Ovary (tissue), 10 donors: Measurements from ENCODE around the gene FRG2. TPM values are rescaled to one million over a fixed set of nuclear protein-coding genes. Genes with fewer than 3 reads are reported as not detected.
"Not testable (repeated sequence)": the region's sequence is repeated elsewhere in the genome, so short reads cannot be mapped to it uniquely, and the experiment has no call there.

ENCODE experiments used
- DNase-seq, 5 donors: peaks; one replicate each; pipeline ENCODE4 v3.0.0-alpha.2; 2019 to 2020
- H3K27ac ChIP-seq, 2 donors: fragments of 200-600 bp; one replicate each; pipeline versions ENCODE4 v1.5.1 to v1.8.0; 2019 to 2022
- H3K27me3 ChIP-seq: fragments of 200-600 bp; one replicate; pipeline ENCODE4 v1.8.0; 2022
- H3K36me3 ChIP-seq: fragments of 200-600 bp; sonication (generic); one replicate; pipeline ENCODE4 v1.5.1; 2019
- H3K4me1 ChIP-seq: one replicate; pipeline ENCODE4 v1.8.1; 2013; ENCODE audit warnings: mild to moderate bottlenecking, moderate library complexity; ENCODE audit not compliant: insufficient read depth
- H3K4me3 ChIP-seq: fragments of 200-600 bp; sonication (generic); one replicate; pipeline ENCODE4 v1.5.1; 2017
- H3K9me3 ChIP-seq, 2 donors: fragments of 200-600 bp in 1 of 2; sonication (generic) in 1 of 2; one replicate each; pipeline versions ENCODE4 v1.5.1 to v1.8.1; 2013 to 2019; ENCODE audit warnings: mild to moderate bottlenecking in 1 of 2, moderate library complexity in 1 of 2
- WGBS, 3 donors: extraction: QIAGEN DNeasy Blood & Tissue Kit in 1 of 3; methylation state at CpG; one replicate each; pipeline versions ENCODE4 v1.1.5 to v1.1.7; 2013 to 2017; 5-methylcytosine and 5-hydroxymethylcytosine counted together
- intact Hi-C, 4 donors: fragments of 100-400 bp; cut with DNase I; formaldehyde crosslinking; loops; one replicate each; pipeline versions ENCODE4 v1.11.0 to v1.15.1; 2022 to 2023
- long read RNA-seq, 3 donors: library from polyadenylated mRNA in 2 of 3; unstranded in 2 of 3; transcript quantifications; one replicate each; pipeline ENCODE4 v2.0.0 and lab custom pipeline, GENCODE V29; 2021 to 2026
- polyA plus RNA-seq, 2 donors: library from polyadenylated mRNA; stranded (reverse); fragments of 200-250 nt in 1 of 2; fragments of 350-450 nt in 1 of 2; fragmentation: Illumina TruSeq in 1 of 2; extraction: RNeasy Lipid Tissue Mini Kit (QIAGEN cat#74804) in 1 of 2; gene quantifications; one replicate each; pipeline ENCODE4 v1.2.3, GENCODE V29; 2013 to 2014
- total RNA-seq, 7 donors: library from RNA; depleted of rRNA in 2 of 7; stranded (reverse); fragments of >200 nt in 2 of 7; fragmentation: NEBNext Ultra II Directional in 3 of 7; extraction: Animal tissue kit (Norgen Biotek cat#: 25700) in 3 of 7; gene quantifications; one replicate each; pipeline versions ENCODE4 v1.1.0 to v1.2.4, GENCODE V29; 2016 to 2023
- donor health status: DM: no; HTN: no; CAD: no; lungs with moderate emphysema.
- donor health status: DM: no; HTN: no; CAD: no.
- donor health status: Bipolar disorder and iron deficiency.
- donor health status: DM: yes; HTN: yes; CAD: no.
- donor health status: DM: no; HTN: no; CAD: no.
- donor health status: DM: yes; HTN: yes; CAD: no.

FRG2 gene
- not detected for total RNA-seq
- not detected for polyA plus RNA-seq
- long read RNA-seq, donor 1 = 0 reads
- long read RNA-seq, donor 2 = 0 reads
- long read RNA-seq, donor 3 = 0 reads

DNA sequence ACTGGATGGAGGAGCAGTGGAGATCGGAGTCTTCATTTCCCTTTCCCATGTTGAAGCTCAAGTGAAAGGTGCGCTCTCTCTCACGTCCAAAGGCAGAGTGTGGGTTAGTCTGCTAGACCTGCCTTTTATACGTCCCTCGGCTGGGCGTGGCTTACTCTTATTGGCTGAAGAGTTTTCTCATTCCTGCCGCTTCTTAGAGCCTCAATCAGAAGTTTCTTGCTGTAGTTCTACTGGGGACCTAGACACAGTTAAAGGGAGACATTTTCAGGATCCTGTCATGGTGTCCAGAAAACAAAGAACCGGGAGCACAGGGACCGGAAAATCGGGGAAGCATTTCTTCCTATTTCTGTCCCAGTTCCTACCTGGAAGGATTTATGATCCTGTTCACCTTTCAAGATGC, at the start of gene FRG2:
Gene FRG2, minus strand, starts transcription at position 101 of the 400 bp plus-strand sequence. Its CDS starts 52 bp downstream, at position 49.
- 70% methylated on average over 2 of the region's 10 CpGs; no CpG with 5 or more reads in 2 of the 3 donors for WGBS, 3 donors
- intact Hi-C loops, H3K9me3 ChIP-seq, DNase-seq, H3K4me3 ChIP-seq, H3K27me3 ChIP-seq, H3K36me3 ChIP-seq, H3K27ac ChIP-seq, H3K4me1 ChIP-seq: not testable (repeated sequence)

DNA sequence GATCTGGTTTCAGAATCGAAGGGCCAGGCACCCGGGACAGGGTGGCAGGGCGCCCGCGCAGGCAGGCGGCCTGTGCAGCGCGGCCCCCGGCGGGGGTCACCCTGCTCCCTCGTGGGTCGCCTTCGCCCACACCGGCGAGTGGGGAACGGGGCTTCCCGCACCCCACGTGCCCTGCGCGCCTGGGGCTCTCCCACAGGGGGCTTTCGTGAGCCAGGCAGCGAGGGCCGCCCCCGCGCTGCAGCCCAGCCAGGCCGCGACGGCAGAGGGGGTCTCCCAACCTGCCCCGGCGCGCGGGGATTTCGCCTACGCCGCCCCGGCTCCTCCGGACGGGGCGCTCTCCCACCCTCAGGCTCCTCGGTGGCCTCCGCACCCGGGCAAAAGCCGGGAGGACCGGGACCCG, 41.3 kb upstream of the FRG2 start:
- H3K4me3 ChIP-seq, intact Hi-C loops, H3K4me1 ChIP-seq, H3K9me3 ChIP-seq, H3K36me3 ChIP-seq, H3K27me3 ChIP-seq, H3K27ac ChIP-seq: not testable (repeated sequence)
- DNase-seq = peak in 1 of 5 donors; percentile 43
- 36 to 58% (median 52%) methylated on average over 36 to 44 of the region's 45 CpGs for WGBS, 3 donors

- H3K4me1 ChIP-seq, H3K36me3 ChIP-seq, intact Hi-C loops, DNase-seq, H3K27ac ChIP-seq, H3K4me3 ChIP-seq, H3K27me3 ChIP-seq, H3K9me3 ChIP-seq: not testable (repeated sequence)
- WGBS, 3 donors = 7 to 25% (median 16%) methylated on average over 3 of the region's 3 CpGs
These were observed 37.7 kb upstream of the FRG2 start for GRCh38 chr4:190064805-190065204.

GRCh38 chr4:190064342-190064741, 37.3 kb upstream of the FRG2 start, which contains the start of gene DBET:
Gene DBET, plus strand, starts transcription at chr4:190064502.
- DNase-seq, H3K27me3 ChIP-seq, H3K27ac ChIP-seq, H3K36me3 ChIP-seq, H3K9me3 ChIP-seq, intact Hi-C loops, H3K4me3 ChIP-seq, H3K4me1 ChIP-seq: not testable (repeated sequence)
- 31 to 52% (median 35%) methylated on average over 2 of the region's 2 CpGs for WGBS, 3 donors

GRCh38 chr4:190058997-190059396, 31.9 kb upstream of the FRG2 start:
- H3K36me3 ChIP-seq, H3K9me3 ChIP-seq, intact Hi-C loops, H3K4me3 ChIP-seq, H3K27ac ChIP-seq, H3K27me3 ChIP-seq, H3K4me1 ChIP-seq: not testable (repeated sequence)
- WGBS, 3 donors = 67 to 69% (median 67%) methylated on average over 2 to 4 of the region's 4 CpGs
- peak in 1 of 5 donors; percentile 16 for DNase-seq

- H3K36me3 ChIP-seq, H3K4me1 ChIP-seq, DNase-seq, H3K4me3 ChIP-seq, H3K27me3 ChIP-seq, H3K27ac ChIP-seq, intact Hi-C loops, H3K9me3 ChIP-seq: not testable (repeated sequence)
- 44% methylated on average over 6 of the region's 28 CpGs; no CpG with 5 or more reads in 2 of the 3 donors for WGBS, 3 donors
These were observed 22.6 kb upstream of the FRG2 start for GRCh38 chr4:190049378-190050239.

- H3K27me3 ChIP-seq, H3K36me3 ChIP-seq, intact Hi-C loops, H3K4me1 ChIP-seq, H3K4me3 ChIP-seq, H3K27ac ChIP-seq, H3K9me3 ChIP-seq, DNase-seq: not testable (repeated sequence)
- WGBS, 3 donors = 0 to 6% (median 0%) methylated on average over 1 of the region's 12 CpGs
These were observed 20.6 kb upstream of the FRG2 start for GRCh38 chr4:190047627-190048026.

GRCh38 chr4:190040873-190041272, 13.8 kb upstream of the FRG2 start:
- DNase-seq, H3K9me3 ChIP-seq, H3K36me3 ChIP-seq, intact Hi-C loops, H3K4me1 ChIP-seq, H3K4me3 ChIP-seq, H3K27ac ChIP-seq, H3K27me3 ChIP-seq: not testable (repeated sequence)
- WGBS, 3 donors = 14 to 40% (median 22%) methylated on average over 23 to 28 of the region's 40 CpGs

DNA sequence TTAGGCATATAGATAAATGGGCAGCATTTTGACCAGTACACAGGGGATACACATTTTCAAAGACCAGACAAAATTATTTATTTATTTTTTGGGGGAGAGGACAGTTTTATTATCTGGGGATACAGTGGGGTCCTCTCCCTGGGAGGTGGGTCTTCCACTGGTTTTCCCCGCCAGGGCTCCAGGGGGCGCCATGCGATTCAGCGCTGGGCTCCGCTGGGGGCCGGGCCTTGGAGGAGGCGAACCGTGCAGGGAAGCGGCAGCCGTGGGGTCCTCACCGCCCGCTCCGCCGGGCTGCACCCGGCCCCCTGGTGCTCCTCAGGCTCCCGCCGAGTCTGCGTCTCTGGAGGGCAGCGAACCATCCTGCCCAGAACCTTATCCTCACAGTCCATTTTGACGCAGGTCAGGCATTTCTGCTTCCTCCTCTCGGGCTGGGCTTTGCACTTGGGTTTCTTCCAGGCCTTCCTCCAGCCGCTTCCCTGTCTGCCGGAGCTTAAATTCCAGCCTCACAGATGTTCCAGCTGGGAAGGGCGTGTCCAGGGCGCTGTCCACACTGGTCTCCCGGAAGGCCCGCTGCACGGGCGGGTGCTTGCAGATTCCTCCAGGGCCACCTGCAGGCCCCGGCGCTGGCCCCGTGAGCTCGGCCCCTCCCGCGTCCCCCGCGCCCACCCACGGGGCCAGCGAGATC, 10.8 kb upstream of the FRG2 start:
- H3K36me3 ChIP-seq, H3K9me3 ChIP-seq, H3K4me3 ChIP-seq, intact Hi-C loops, DNase-seq, H3K4me1 ChIP-seq, H3K27ac ChIP-seq, H3K27me3 ChIP-seq: not testable (repeated sequence)
- WGBS, 3 donors = 0 to 6% (median 5%) methylated on average over 3 to 7 of the region's 39 CpGs

GRCh38 chr4:190031264-190031663, 4.2 kb upstream of the FRG2 start:
- intact Hi-C loops, H3K9me3 ChIP-seq, DNase-seq, H3K27ac ChIP-seq, H3K4me3 ChIP-seq, H3K4me1 ChIP-seq, H3K27me3 ChIP-seq, H3K36me3 ChIP-seq: not testable (repeated sequence)
- 54 to 64% (median 63%) methylated on average over 1 to 4 of the region's 5 CpGs for WGBS, 3 donors

DNA sequence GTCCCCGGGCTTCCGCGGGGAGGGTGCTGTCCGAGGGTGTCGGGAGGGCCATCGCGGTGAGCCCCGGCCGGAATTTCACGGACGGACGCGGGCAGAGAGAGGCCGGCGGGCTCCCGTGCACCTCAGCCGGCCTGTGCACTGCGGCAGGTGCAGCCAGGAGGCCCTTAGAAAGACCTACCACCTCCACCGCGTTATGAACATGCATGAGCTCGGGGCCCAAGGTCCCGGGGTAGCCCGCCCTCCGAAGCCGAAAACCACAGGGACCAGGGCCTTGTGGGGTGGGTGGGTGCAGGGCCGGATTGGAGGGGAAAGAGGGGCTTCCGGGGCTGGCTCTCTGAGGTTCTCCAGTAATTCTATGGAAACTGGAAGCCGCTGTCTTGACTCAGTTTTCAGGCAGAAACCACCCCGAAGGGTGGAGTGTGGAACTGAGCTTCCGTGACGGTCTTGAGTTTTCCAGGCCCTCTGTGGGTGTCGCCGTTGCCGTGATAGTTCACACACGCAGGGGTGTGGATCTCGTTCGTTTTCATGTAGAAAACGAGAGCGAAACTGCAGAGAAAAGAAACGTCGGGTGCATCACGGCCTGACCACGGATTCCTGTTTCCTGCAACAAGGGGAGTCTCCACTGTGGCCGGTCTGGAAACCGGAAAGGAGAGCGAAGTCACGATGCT, 4.3 kb downstream of the FRG2 start:
- H3K27me3 ChIP-seq, H3K4me1 ChIP-seq, H3K9me3 ChIP-seq, intact Hi-C loops, H3K36me3 ChIP-seq, H3K4me3 ChIP-seq, H3K27ac ChIP-seq: not testable (repeated sequence)
- WGBS, 3 donors = 19 to 38% (median 24%) methylated on average over 32 to 38 of the region's 47 CpGs
- peak in 1 of 5 donors; percentile 12 for DNase-seq
